ENCODE data around the gene BCL11A.

The BCL11A gene

GRCh38 chr2:60461421-60462108 is 91.9 kb downstream of the BCL11A start:
- DNase-seq (ENCODE audit: low read depth) = no peak

GRCh38 chr2:60460577-60461420 is 92.7 kb downstream of the BCL11A start:
- no peak for DNase-seq (ENCODE audit: low read depth)

GRCh38 chr2:60459851-60460250 is 93.6 kb downstream of the BCL11A start:
- no peak for DNase-seq (ENCODE audit: low read depth)

GRCh38 chr2:60456115-60456770 is 97.2 kb downstream of the BCL11A start:
- DNase-seq (ENCODE audit: low read depth) = no peak

DNA sequence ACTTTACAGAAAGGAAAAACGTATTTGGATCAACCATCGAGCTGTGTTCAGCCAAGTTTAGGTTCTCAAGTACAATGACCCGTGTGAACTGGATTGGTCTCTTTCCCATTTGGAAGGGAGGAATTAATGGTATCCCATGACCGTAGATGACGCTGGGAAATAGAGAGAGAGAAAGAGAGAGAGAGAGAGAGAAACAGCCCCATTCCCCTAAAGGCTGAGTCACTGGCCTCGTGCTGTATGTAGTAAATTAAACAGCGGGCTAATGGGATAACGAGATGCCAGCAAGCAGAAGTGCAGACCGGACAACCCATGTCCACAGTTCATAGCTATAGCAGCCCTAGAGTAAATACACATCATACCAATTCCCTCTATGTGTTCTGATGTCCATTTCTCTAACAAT is 99.6 kb downstream of the BCL11A start:
- DNase-seq (ENCODE audit: low read depth) = no peak

- DNase-seq (ENCODE audit: low read depth) = no peak
Measured at GRCh38 chr2:60453301-60453700, 100.2 kb downstream of the BCL11A start.

DNA sequence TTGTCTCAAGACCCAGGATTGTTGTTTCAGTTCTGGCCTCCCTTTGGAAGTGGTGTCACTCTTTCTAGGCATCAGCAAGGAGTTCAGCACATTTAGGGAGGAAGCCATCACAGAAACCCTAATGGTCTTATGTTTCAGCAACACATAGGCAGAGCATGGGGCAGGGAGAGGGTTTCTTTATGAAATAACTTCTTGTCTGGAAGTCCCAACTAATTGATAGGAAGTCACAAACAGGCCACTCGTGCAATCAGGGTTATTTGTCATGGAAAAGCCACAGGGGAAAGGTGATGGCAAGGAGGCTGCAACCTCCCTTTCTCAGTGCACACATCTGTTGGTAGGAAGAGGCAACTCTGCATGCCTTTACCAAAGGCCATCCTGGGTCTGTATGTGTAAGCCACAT is 103.0 kb downstream of the BCL11A start:
- DNase-seq (ENCODE audit: low read depth) = no peak

DNA sequence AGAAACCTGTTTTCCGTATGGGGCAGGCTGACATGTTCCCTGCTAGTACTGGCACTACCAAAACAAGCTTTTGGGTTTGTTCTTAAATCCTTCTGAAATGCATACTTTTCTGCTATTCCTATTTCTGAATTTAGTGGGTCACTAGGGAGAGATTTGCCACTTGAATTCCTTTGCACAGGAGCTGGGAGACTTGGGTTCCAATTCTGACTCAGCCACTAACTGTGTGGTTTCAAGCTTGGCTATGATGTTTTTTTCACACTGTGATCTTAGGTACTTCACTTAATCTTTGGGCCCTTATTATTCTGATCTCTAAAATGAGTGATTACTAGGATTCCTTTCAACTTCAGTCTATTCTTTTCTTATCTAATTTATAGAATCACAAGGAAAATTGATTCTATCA is 105.5 kb downstream of the BCL11A start:
- DNase-seq (ENCODE audit: low read depth) = no peak

DNA sequence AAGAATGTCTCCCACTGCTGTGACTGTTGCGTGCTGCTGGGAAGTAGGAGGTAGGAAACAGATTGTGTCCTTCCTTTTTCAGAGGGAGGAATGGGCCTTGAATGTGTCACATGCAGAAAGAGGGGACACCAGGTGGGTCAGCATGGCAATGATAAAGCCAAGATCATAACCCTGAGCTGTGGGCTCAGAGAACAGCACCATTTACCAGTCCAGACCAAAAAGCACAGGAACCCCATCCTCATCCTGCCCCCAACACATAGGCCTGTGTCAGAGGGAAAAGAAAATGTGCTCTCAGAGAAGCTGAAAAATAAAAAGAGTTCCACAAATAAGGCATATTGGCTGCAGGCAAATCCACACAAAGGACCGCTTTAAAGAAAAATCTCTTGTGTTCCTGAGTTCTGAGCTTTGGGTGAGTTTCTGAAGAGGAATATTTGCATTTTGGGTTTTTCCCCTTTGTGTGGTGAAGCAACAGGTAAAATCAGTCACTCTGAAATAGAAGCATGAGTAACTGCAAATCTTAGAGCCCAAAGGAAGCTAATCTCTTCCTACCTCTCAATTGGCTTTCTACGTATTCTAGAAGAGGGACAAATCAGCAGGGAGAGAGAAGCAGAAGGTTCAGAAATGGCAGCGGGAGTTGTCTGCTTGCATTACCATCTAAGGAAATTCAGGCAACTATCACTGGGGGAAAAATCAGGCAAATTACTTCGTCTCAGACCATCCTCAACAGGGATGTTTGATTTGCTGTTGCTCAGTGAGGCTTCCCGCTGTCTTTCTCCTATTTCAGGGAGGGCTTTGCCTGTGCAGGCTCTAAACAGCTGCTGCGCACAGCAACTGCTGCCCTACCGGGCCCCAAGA is 106.8 kb downstream of the BCL11A start:
- no peak for DNase-seq (ENCODE audit: low read depth)

- no peak for DNase-seq (ENCODE audit: low read depth)
Measured at GRCh38 chr2:60445684-60446179, 107.7 kb downstream of the BCL11A start.

DNA sequence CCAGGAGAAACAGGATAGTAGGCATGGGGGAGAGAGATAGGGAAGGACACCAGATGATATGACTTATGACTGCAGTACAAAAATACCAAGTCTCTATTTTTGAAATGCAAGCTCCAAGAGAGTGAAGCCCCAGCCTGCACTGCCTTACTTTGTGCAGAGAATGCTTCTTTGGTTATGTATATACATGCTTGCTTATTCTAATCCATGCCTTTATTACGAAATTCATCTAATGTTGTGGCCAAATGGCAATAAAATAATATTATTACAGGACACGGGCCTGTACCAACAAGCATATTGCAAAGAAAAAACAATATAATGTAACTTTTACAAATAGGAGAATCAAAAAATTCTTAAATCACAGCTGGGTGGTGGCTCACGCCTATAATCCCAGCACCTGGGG is 110.8 kb downstream of the BCL11A start:
- DNase-seq (ENCODE audit: low read depth) = no peak

- DNase-seq (ENCODE audit: low read depth) = no peak
Measured at GRCh38 chr2:60441800-60442199, 111.7 kb downstream of the BCL11A start.

- no peak for DNase-seq (ENCODE audit: low read depth)
Measured at GRCh38 chr2:60440767-60441163, 112.7 kb downstream of the BCL11A start.

GRCh38 chr2:60440079-60440766 is 113.2 kb downstream of the BCL11A start:
- DNase-seq (ENCODE audit: low read depth) = no peak

GRCh38 chr2:60439219-60439974 is 114.1 kb downstream of the BCL11A start:
- DNase-seq (ENCODE audit: low read depth) = no peak

DNA sequence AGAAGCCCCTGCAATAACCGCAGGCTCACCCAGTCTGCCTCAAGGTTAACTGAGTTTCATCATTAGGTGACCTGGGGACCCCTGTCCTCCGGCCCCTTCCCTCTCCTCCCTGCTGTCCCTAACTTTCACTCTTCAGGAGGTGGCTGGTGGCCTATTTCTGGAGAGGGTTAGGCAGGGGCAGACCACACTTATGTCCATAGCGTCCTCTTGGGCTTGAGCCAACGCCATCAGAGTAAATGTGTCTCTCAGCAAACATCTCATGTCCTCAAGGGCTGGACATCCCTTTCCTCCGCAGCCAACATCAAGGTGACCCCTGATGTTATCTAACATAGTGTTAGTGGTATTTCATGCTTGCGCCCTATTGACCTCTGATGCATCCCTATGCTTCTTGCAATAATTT is 114.8 kb downstream of the BCL11A start:
- DNase-seq (ENCODE audit: low read depth) = no peak

DNA sequence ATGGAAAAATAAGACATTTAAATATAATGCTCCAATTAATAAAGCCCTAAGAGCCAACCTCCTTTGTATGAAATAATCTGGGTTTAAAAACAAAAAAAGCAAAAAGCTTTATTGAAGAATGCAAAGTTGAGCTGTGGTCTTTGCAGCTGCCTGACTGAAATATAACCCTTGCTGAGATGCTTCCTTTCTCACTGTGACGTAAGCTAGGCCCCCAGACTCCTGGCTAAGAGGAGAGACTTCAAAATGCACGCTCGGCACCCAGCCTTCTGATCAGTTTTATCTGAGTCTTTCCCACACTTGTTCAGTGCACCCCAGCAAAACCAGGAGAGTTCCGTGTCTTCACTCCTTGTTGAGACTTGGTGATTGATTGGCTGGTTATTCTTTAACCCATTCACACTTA is 115.3 kb downstream of the BCL11A start:
- no peak for DNase-seq (ENCODE audit: low read depth)

DNA sequence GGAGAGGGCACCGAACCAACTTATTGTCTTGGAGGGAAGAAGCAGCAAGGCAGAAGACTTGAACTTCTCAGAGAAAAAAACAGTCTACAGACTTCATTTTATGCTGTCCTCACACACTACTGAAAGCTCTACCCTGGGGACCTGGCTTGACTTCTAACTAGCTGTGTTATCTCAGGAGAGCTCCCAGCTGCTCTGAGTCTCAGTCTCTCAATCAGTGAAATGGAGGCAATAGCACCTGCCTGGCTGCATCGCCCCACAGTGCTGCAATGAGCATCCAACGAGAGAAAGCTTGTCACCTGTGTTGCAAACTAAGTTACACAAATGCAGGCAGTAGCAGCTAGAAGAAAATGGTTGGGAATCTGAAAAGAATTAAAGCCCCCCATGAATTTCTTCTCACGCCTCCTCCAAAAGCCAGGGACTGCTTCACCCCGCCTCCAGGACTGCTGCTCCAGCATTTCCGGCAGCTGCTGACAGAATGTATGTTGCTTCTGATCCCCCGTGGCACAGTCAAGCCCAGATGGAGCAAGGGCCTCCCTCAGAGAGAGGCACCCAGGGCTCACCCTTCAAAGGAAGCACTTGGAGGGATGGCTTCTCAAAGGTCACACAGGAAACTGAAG is 116.3 kb downstream of the BCL11A start:
- DNase-seq (ENCODE audit: low read depth) = no peak

- DNase-seq (ENCODE audit: low read depth) = no peak
Measured at GRCh38 chr2:60433018-60433596, 120.3 kb downstream of the BCL11A start.
